NCI-H345 treated with DMSO at 0.1 percent for 48 hours (cell line): ENCODE results near the gene C13orf46.

Experiments
- DNase-seq: peaks from one replicate; lab custom pipeline; 2025; ENCODE audit not compliant: unreplicated experiment; lab: John Stamatoyannopoulos, UW

The C13orf46 gene

DNA sequence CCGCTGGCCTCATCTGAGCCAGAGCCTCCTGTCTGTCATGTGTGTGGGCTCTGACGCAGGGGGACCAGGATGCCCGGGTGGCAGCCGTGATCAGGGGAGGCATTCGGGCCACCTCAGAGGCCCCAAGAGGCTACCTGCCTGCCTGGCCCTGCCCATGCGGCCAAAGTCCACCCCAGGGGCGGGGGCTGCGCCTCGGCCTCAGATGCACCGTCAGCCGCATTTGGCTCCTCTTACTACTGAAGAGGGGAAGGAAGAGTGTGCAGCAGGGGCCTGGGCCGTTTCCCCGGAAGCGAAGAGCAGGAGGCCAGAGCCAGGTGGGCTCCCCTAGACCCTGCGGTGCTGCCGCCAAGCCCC is 34.0 kb downstream of the C13orf46 start:
- no peak for DNase-seq

DNA sequence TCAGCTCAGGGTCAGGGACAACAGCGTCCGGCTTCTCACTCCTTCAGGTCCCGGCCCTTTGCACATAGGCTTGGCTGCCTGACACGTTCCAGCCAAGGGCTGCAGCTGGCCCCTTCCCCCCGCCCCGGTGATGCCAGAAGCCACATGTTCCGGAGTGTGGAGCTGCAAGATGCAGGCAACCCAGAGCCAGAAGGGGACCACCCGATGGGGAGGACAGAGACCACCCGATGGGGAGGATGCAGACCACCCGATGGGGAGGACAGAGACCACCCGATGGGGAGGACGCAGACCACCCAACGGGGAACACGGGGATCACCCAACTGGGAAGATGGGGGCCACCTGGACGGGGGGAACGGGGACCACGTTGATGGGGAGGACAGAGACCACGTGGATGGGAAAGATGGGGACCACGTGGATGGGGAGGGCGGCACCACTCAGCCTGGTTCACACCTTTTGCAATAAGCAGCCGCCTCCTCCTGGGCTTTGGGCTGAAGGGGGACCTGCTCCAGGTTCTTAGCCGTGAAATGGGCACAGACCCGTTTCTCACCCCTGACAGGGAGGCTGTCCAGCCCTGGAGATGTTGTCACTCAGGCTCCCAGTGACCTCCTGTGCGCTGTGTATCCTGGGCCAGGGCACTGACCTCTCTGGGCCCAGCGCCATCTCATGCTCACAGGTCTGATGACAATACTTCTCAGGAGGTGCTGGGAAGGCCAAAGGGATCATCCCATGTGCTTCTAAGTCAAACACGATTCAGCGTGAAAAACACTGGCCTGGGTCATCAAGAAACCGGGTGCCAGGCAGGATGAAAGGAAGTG is 34.5 kb downstream of the C13orf46 start:
- DNase-seq: no peak

DNA sequence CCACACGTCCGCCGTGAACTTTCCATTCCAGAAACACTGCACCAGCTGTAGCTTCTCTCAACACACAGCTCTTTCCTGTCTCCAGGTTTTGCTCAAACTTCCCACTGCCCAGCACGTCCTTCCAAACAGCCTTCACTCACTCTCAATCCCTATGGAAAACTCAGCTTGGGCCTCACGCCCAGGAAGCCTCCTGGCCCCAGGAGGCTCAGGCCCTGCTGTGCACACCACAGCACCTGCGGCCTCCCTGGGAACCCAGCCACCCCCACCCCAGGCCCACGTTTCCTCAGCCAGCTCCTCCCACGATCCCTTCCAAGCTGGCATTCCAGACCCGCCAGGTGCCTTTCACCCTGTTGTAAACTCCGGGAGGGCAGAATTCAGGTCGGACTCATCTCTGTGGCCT is 35.2 kb downstream of the C13orf46 start:
- peak; percentile 25 for DNase-seq

DNA sequence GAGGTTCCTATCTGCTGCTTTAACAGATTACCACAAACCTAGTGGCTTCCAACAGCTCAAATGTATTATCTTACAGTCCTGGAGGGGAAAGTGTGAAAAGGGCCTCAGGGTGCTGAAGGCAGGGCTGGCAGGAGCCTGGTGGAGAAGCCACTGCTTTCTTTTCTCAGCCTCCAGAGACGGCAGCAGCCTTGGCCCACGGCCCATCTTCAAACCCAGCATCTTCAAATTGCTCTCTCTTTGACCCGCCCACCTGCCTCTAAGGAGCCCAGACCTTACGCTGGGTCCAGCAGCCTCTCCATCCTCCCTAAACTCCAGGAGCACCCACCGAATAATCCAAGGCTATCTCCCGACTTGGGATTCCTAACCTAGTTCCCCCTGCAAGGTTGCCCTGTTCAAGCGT is 35.6 kb downstream of the C13orf46 start:
- no peak for DNase-seq

DNA sequence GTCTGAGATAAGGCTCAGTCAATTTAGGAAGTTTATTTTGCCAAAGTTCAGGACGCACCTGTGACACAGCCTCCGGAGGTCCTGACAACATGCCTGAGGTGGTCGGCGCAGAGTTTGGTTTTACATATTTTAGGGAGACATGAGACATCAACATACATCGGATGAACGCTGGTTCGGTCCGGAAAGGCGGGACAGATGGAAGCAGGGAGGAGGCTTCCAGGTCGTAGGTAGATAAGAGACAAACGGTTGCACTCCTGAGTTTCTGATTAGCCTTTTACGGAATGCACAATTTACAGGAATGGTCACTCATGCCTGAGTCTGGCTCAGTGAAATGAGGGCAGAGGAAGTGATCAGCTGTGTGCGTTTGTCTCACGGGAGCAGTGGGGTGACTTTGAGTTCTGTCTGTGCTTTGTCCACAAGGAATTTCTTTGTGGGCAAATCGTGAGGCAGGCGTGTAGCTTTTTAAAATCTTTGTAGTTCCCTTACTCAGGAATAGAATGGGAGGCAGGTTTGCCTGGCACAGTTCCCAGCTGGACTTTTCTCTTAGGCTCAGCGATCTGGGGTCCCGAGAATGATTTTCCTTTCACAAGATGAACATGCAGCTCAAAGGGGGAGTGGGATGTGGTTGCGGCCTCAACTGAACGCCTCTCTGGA is 36.2 kb downstream of the C13orf46 start:
- no peak for DNase-seq

DNA sequence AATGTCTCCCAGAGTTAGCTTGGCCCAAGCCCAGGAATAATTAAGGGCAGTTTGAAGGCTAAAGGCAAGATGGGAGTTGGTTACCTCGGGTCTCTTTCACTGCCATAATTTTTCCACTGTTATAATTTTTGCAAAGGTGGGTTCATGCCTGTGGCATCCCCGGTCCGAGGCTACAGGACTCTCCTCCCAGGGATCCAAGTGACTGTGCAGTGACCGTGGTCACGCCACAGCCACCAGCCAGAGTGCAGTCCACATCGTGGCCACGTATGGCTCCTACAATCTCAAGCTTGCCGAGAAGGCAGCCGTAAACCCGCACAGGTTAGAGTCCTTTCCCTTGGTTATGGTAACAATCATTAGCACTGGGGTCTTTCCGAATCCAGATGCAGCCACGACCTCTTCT is 36.8 kb downstream of the C13orf46 start:
- no peak for DNase-seq

DNA sequence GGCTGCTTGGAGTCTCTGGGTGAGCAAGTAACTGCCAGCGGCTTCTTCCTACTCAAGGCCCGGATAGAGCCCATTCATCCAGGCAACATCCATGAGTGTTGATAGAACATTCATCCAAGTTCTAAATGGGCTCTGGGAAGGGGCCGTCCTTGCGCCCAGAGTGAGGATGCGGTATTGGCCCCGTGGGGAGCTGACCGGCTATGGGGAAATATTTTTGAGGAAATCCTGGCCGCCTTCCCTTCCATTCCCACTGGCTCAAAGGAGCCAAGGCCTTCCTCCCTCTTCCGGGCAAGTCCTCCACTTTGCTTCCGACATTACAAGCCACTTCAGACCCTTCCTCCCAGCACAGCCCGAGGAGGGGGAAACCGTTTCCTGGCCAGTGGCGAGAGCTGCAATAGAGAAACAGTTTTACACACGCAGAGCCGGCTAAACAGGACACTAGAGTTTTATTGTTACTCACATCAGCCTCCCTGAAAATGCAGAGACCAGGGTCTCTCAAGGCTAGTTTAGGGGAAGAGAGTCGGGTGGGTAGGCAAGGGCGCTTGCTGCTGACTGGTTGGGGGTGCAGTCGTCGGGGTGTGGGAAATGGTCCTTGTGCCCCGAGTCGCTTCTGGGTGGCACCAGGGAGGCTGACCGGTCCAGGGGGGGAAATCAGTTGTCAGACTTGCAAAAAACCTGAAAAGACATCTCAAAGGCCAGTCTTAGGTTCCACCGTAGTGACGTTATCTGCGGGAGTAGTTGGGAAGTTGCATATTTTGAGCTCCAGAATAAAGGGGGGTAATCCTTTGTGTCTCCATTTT is 37.5 kb downstream of the C13orf46 start:
- no peak for DNase-seq

DNA sequence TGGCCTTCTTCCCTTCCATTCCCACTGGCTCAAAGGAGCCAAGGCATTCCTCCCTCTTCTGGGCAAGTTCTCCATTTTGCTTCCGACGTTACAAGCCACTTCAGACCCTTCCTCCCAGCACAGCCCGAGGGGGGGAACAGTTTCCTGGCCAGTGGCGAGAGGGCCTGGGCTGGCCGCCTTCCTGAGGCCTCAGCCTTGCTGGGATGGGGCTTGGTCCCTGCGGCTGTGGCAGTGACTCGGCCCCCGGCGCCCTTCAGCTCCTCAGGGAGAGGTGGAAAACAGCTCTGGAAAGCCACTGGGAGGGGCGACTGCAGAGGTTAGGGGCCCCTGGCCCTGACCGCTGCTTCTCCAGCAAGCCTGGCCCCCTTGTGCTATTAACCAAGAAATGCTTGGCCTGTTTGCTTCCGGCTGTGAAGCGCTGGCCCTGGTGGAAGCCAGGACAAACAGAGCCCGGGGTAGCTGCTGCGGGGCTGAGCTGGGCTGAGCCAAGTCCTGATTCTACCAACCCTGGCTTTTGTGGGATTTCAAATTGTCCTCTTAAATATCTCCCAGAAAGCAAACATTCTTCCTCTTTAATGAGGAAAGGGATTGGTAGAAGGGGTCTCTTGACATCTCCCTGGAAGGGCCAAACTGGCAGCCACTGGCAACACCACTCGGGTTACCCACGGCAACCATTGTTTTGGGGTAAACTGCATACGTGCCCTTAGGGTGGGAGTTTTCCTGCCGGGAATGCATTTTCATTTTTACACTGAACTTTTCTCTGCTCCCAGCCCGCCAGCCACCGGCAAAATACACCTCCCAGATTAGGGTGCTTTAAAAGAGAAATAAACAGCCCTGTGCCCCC is 38.7 kb downstream of the C13orf46 start:
- DNase-seq: peak; percentile 20

DNA sequence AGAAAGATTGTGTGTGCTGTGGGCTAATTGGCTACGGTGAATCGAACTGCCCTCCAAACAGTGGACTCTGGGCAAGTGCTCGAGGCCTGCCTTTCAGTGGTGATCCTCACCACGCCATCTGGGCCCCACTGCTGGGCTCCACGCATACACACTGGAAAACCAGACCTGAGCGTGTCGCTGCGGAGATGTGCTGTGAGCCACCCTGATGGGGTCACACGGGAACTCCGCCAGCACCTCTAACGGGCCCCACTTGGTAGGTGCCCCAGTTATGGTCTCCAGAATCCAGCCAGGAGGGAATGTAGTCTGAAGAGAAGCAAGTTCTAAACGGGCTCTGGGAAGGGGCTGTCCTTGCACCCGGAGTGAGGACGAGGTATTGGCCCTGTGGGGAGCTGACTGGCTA is 39.3 kb downstream of the C13orf46 start:
- no peak for DNase-seq

DNA sequence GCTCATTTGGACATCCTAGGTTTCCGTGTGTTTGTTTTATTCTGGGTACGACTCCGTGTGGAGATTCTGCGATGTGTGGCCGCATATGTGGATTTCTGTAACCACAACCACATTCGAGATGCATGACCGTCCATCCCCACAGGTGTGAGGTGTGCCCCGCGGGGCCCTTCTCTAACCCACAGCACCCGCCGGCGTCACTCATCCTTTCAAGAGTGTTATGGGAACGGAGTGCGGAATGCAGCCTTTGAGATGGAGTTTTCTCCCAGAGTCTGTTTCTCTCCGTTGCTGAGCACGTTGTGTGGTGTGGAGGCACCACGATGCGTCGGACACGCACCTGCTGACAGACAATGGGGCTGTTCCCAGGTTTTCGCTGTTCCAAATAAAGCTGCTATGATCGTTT is 40.0 kb downstream of the C13orf46 start:
- no peak for DNase-seq

DNA sequence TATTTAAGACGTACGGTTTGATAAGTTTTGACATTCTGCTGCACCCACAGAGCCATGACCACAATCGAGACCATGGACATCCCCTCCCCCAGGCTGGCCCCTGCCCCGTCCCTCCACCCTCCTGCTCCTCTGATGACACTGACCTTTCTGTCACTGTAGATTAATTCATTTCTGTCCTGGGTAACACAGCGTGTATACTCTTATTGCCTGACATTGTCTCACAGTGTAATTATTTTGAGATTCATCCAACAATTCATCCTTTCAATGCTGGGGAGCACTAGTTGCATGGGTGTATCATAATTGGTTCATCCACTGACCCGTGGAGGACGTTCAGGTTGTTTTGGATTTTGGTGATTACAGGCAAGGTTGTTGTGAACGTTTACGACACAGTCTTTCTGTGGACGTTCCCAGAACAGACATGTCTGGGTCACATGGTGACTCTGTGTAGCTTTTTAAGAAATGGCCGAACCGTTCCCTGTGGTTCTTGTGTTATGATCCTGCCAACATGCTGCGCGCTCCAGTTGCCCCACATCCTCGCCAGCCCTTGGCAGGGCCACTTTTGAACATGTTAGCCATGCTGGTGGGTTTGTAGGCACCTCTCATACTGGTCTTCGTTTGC is 41.9 kb downstream of the C13orf46 start:
- DNase-seq: no peak

DNA sequence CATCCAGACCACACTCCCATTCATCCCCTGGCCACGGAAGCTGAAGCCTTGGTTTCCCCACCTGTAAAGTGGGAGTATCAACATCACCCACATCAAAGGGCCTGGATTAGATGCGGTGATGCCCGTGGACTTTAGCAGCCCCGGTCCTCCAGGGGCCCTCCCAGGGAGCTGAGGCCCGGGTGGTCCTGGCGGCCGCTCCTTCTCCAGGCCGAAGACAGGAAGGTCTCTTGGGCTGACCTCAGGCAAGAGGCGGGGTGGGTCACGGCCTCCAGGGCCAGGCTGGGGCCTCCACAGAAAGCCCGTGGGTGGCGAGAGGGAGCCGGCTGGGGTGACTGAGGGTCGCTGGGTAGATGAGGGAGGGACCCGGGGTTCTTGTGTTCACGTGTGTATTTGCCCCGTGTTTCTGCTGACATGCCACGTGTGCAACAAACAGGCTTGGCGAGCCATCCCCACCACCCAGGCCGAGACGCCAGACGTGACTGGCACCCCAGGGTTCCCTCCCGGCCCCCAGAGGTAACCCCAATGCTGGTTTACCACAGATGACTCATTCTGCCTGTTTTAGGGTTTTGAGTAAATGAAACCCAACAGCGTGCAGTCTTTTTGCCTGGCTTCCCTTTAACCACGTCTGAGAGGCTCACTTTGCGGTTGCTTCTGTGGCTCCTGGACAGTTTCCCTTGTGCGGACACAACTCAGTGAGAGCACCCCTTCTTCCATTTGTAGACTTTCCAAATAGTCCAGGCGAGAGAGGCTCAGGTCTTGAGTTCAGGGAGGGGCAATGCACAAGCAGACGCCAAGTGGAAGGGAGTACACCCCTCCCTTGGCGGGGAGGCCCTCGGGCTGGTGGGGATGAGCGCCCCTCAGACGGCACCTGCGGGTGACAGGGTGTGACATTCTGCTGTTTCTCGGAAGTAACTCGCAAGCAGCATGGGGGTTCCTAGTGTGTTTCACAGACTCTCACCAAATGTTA is 42.9 kb downstream of the C13orf46 start:
- DNase-seq: no peak

DNA sequence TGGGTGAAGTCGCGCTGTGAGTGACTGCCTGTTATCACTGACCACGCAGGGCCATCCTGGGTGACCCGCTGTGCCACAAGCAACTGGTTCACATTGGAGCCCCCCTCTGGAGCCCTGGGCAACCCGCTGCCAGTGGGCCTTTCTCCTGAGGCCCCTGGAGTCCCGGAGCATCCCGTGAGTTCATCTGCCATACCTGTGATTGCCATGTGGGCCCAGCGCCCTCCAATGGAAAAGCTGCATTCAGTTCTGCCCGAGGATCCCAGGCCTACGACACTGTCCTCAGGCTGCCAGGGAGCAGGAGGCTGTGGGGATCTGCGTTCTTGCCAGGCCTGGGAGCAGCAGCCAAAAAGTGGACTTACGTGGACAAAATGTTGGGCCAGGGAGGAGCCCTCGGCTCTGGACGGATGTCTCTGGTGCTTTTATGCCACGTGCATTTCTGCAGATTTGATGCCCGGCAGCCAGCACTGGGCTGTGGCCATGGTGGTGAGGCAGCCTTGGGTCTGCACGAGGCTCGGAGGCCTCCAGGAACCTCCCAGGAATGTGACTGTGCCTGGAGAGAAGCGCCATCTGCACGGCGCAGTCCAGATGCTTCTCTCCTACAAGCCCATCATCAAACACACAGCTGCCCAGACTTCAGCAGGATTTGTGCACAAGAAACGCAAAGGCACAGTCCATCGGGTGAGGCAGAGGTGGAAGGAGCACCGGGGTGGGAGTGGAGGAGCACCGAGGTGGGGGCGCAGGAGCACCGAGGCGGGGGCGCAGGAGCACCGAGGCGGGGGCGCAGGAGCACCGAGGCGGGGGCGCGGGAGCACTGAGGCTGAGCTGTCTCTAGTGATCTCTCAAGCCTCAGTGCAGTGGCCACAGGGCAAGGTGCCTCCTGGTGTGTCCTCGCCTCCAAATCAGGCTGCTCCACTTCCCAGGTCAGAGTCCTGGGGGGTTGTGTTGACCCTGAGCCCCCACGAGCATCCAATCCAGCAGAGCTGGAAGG is 44.0 kb downstream of the C13orf46 start:
- no peak for DNase-seq

DNA sequence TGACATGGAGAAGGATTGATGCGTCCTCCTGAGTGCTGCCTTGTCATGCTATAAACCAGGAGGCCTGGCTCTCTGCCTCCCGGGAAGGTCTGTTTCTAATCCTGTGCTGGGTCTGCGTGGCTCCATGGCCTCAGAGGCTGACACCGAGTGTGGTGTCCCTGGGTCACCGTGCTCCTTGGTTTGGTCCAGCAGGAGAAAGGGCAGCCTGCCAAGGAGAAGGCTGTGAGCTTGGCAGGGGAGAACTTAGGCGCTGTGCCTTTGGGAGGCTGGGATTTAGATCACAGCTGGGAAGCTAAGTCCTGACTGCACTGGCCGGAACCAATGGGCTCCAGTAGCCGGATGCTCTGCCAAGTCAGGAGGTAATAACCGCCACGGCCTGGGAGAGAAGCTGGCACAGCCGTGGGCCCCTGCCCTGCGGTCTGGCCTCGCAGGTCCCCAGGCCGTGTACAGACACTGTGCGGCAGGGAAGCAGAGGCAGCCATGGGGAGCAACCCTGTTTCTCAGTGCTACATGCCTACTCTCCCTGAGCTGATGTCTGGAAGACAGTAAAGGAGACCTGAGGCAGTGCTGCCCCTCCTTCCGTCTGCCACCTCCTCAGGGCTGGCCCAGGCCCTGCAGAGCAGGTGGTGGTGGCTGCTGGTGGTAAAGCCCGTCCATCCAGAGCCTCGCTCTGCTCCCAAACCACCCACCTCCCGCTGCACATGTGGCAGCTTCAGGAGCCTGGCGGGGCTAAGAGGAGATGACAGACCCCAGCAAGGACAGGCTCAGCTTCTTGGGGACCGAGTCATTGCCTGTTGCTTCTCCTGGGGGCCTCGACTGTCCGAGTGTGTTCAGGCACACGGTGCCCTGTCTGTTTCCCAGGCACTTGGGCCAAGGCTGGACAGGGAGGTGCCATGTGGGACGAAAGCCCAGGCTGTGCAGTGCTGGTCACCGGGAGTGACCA is 44.9 kb downstream of the C13orf46 start:
- DNase-seq: no peak

DNA sequence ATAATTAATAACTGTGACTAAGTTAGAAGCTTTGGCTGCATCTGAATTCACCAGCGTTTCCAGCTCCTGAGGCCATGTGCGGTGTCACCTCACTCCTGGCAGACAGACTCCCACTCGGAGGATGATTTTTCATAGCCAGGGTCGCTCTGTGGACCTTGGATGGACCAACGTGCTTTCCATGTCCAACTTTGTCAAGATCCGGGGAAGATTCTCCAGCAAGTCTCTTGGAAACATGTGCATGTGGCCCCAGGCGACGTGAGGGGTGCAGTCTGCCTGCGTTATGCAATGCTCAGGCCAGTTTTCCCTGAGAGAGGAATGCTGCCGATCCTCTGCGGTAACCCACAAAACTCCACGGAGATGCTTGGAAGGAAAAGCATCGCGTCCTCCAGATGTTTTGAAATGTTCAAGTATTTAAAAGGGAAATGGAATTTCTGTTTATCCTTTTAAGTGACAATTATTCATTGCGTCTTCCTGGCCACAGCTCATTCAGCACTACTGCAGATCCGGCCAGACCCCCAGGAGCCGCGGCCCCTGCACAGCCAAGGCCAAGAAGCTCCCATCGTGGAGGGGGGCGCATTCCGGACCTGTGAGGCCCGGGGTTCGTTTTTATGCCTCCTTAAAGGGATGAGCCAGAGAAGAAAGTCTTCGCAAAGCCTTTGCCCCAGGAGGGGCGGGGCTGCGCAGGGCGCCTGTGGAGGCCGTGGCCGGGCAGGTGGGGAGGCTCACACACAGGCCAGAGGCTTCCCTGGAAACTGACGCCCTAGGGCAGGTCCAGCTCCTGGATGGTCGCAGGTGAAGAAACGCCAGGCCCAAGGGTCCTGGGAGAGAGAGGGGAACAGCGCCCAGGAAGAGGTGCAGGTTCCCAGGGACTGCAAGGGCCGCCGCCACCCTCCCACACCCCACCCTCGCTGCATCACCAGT is 46.0 kb downstream of the C13orf46 start:
- no peak for DNase-seq
